Transverse colon (tissue), 3 donors: Measurements from ENCODE around the gene TEX29.

Source experiments
- POLR2A ChIP-seq: fragments of 450-650 bp; IDR thresholded peaks from one replicate; pipeline ENCODE4 v1.6.1; 2016; ENCODE audit warnings: antibody characterized with exemption, mild to moderate bottlenecking, moderate library complexity
- TF ChIP-seq, protein P1 (sequence below), 5 experiments: fragments of 200-600 bp in 3 of 5; fragments of 450-650 bp in 2 of 5; sonication (generic) in 3 of 5; IDR thresholded peaks; 1 replicate in 2 of 5; 2 replicates in 3 of 5; pipeline ENCODE4 v1.5.1; 2016 to 2017; ENCODE audit warnings: antibody characterized with exemption in 5 of 5, inconsistent platforms in 3 of 5, mild to moderate bottlenecking in 2 of 5, moderate library complexity in 1 of 5

DNA sequence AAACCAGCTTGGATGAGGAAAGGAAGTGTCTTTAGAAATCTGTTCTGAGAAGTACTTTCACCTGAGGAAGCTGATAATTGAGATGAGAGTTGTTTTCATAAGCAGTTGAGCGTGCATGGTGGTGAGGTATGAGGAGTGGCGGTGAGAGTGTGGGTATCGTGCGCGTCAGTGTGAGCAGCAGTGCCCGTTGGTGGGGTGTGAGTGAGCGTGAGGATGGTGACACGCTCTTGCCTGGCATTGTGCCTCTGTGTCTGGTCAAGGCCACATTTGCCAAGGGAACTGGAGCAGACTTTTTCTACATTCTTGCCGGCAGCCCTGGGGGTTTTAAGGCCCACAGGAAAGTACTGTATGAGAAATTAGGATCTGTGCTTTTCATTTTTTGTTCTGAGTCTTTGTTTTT, 36.5 kb upstream of the TEX29 start:
- TF ChIP-seq, protein P1, sequence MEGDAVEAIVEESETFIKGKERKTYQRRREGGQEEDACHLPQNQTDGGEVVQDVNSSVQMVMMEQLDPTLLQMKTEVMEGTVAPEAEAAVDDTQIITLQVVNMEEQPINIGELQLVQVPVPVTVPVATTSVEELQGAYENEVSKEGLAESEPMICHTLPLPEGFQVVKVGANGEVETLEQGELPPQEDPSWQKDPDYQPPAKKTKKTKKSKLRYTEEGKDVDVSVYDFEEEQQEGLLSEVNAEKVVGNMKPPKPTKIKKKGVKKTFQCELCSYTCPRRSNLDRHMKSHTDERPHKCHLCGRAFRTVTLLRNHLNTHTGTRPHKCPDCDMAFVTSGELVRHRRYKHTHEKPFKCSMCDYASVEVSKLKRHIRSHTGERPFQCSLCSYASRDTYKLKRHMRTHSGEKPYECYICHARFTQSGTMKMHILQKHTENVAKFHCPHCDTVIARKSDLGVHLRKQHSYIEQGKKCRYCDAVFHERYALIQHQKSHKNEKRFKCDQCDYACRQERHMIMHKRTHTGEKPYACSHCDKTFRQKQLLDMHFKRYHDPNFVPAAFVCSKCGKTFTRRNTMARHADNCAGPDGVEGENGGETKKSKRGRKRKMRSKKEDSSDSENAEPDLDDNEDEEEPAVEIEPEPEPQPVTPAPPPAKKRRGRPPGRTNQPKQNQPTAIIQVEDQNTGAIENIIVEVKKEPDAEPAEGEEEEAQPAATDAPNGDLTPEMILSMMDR (IDR thresholded peaks at IDR 0.05), result no peak
- no peak for TF ChIP-seq POLR2A
